ENCODE data around the gene SLC9A1. TPM values are rescaled to one million over a fixed set of nuclear protein-coding genes. Genes with fewer than 3 reads are reported as not detected.
A peak's percentile ranks its signal among the peaks of the same experiment; 100 is the strongest.

The SLC9A1 gene
- total and polyA plus RNA-seq, 10 of the 15 experiments (the other 5 are each of a cell fraction or from before 2014, with no cell fraction given) = 0.87 to 21.4 (median 4.3) TPM

DNA sequence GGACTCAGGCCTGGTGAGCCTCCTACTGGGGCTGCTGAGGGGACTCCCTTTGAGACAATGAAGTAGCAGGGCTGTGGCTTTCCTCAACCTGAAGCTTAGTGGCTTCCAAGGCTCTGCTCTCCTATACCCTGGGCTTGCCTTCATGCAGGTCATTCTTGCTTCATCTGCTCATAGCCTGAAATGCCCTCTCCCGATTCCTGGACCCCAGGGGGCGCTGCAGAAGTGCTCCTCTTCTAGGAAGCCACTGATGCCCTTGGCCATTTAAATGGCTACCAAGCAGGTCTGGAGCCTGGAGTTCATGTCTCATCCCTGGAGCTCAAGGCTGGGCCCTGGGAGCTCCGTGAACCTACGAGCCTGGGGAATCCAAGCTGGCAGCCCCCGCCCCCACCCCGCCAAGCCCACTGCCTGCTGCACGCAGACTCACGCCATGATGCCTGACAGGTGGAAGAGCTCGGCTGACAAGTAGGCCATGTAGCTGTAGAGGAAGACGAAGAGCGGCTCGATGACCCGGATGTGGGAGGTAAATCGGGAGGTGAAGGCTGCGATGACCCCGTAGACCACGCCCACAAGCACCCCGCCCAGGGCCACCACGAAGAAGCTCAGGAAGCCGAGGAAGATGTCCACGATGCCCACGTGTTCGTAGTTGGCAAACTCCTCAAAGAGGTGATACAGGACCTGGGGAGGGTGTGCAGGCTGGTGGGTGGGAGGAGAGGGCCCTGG, 45.7 kb downstream of the SLC9A1 start:
- no TSS peak for BruUV-seq (replicated peaks)
- FAIRE-seq = no peak
- WGBS (ENCODE audit: insufficient coverage, insufficient replicate concordance, low lambda C conversion rate, missing lambda C conversion rate) = 95% methylated on average over 23 of the region's 23 CpGs
- Histone ChIP-seq H4K20me1 (ENCODE audit: control insufficient read depth, insufficient read depth) (no peaks in the 10 kb centered on the region), H3K9ac (ENCODE audit: control insufficient read depth, insufficient read depth, low read length) (no peak overlapping the region), H3K27ac (ENCODE audit: control insufficient read depth, insufficient read depth) (no peak overlapping the region), H3K4me1 (ENCODE audit: control insufficient read depth, insufficient read depth, low read length) (peaks cover 21% of the 10 kb centered on the region), H3K27me3 (replicated peaks in 1 of 2; ENCODE audit: control insufficient read depth in 2 of 2, insufficient read depth in 2 of 2, low read length in 1 of 2) (no peaks in the 10 kb centered on the region), H3K9me3 (replicated peaks; ENCODE audit: control insufficient read depth, insufficient read depth, low read length) (no peaks in the 10 kb centered on the region), H2AFZ (ENCODE audit: control insufficient read depth, low read depth, low read length) (no peak overlapping the region), H3K79me2 (ENCODE audit: control insufficient read depth, insufficient read depth, low read length) (no peaks in the 10 kb centered on the region), H3K36me3 (ENCODE audit: control insufficient read depth in 2 of 2, insufficient read depth in 2 of 2, low read length in 1 of 2) (peaks cover 5 to 6% of the 10 kb centered on the region in 2 experiments; a peak in 3 of 4 replicates), H3K4me3 (no peak overlapping the region), H3K4me2 (ENCODE audit: control insufficient read depth, insufficient read depth) (no peak overlapping the region)
- in situ Hi-C loops (cut with MboI) = no loop called here
- ChIA-PET RAD21 (ENCODE audit: unreplicated experiment) (interaction anchor here (0.7 kb wide), 1 partner anchor 11 kb away, joined by 3 read pairs; no protein-coding TSS in a partner anchor), SMC1A (ENCODE audit: uncharacterized antibody, unreplicated experiment) (interaction anchor here (0.8 to 1.2 kb wide), 2 partner anchors 39 to 143 kb away, joined by 3 read pairs; no protein-coding TSS in a partner anchor), CTCF (interaction anchor here (0.9 to 4.7 kb wide), 5 partner anchors 10 to 175 kb away, joined by 3 to 69 read pairs (median 6); partner anchors contain the start of gene SLC9A1), POLR2A (interaction anchor here (0.6 kb wide), 1 partner anchor 169 kb away, joined by 4 read pairs; no protein-coding TSS in a partner anchor)
- no peak for ATAC-seq
- no peak for DNase-seq (ENCODE audit: low read depth, low spot score)
- peak; percentile 23 to 39 (median 25); a peak in 4 of 6 replicates for TF ChIP-seq CTCF (IDR thresholded peaks at IDR 0.05 in 2 of 3, conservative IDR thresholded peaks at IDR 0.05 in 1 of 3; ENCODE audit: control insufficient read depth in 2 of 3, extremely low read depth in 1 of 3, insufficient read depth in 1 of 3, low read depth in 3 of 3, low read length in 3 of 3)
- peak; percentile 38; the same call in 1 of the 2 replicates for TF ChIP-seq YY1 (IDR thresholded peaks at IDR 0.05; ENCODE audit: low read depth, low read length)
- peak; percentile 28 for TF ChIP-seq RAD21 (IDR thresholded peaks at IDR 0.05; ENCODE audit: insufficient read depth, low read depth, low read length)
- no peak for TF ChIP-seq PML (IDR thresholded peaks at IDR 0.05; ENCODE audit: low read length)
- intact Hi-C loops (cut with micrococcal nuclease; ENCODE audit: unreplicated experiment) = no loop called here

All from GM12878 (cell line).